DLD1 (cell line): ENCODE results near the gene CPHXL2.

Source experiments
- in situ Hi-C: cut with HindIII; loops from 2 replicates; pipeline ENCODE4 v1.10.0; 2017; ENCODE audit warnings: low sequenced_read_pairs

The CPHXL2 gene

DNA sequence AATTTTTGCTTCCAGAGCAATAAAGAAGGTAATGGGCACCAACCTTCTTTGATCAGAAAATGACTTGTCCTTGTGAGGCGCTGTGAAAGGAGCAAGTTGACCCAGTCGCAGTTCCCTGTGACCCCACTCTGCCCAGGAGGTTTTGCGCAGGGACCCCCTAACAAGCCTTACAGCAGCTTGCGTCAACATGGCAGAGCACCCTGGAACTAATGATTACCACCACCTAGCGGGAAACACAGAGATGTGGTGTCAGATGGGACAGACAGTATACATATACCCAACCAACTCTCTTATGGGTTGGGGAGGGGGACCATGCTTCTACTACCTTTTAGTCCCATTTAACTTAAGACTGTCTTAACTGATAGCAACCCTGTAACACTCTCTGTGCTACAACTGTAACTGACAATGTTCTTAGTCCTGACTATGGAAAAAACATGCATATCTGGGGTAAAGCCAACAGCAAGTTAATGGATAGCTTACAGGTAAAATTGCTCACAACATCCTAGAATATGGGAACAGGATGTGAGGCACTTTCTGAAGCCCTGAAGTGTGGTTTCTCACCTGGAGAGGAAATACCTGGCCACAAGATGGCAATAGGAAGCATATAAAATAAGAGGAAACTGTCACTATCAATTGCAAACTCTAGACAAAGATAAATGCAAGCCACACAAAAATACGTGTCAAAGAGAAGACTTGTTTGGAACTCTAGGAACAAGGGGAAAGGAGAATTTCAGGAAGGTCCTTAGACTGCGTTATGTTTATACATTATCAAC lies 32.4 kb downstream of the CPHXL2 start:
- in situ Hi-C loops, result no loop called here

DNA sequence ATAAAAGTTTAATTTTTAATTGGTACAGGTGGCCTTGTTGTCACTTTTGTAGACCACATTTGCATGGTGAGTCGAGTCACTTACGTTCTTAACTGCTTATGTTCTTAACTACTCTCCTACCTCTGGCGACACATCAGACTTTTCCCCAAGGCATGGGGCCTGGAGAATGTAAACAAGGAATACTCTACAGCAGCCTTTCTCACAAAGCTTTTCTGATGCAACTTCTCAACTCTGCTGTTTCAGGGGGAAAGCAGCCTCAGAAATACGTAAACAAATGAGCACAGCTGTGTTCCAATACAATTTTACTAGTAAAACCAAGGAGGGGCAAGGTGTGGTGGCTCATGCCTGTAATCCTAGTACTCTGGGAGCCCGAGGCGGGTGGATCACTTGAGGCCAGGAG lies 36.2 kb downstream of the CPHXL2 start:
- in situ Hi-C loops, result no loop called here

DNA sequence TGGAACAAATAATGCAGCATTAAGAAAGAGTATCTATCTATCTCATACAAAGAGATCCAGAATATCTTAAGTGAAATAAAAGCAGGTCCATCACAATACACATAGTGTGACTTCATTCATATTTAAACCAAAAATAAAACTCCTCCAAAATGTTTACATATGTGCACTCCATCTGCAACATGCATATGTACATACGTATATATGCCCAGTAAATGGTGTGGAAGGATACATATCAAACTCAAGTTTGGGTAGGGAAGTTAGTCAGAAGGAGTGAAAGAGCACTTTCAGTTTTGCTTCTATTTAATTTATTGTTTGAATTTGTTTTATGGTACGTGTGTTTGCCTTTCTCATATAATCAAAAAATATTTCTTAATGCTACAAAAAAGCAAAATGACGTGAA lies 41.8 kb downstream of the CPHXL2 start:
- in situ Hi-C loops, result no loop called here

DNA sequence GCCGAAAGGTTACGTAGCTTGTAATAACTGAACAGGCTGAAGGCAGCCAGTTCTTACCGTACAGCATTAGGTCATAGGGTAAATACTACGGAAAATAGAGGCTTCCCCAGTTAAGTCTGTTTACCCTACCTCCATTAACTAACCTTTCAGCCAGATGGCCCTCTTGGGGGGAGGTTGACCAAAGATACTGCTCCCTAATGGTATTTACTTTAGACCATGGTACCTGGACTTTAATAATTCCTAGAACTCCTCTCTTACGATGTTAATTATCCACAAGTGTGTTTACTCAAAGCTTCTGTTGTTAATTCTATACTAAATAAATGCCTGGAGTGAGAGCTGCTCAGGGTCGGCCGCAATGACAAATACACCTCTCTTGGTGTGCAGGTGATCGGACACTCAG lies 44.0 kb downstream of the CPHXL2 start:
- in situ Hi-C loops, result no loop called here

DNA sequence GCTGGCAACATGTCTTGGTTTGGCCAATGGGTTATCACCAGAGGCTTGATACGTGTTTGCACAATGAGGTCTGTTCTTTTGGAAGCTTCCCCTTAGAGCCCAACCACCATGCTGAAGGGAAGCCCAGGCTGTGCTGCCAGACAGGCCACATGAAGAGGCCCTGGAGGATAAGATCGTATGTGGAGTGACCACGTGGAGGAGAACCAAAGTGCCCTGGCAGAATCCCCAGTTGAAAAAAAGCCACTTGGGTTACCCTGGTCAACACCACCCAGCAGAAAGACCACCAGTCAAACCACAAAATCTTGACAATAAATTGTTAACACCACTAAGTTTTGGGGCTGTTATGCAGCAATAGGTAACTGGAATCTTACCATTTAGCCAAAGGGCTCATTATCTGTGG lies 46.8 kb downstream of the CPHXL2 start:
- in situ Hi-C loops, result no loop called here

DNA sequence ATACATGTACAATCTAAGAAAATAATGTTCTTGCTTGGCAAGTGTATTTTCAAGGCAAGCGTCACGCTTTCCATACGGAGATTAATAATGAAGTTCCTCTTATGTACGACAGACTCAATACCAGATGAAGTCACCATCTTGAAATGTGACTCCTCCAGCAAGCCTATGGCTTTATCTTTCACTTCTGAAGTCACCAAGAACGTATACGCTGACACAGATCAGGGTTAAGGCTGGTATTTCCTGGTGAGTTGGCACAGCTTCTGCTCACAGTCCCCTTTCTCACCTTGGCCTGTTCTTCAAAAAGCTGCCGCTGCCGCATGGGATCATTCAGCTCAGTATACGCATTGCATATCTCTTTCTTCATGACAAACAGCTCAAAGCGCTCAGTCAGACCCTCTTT lies 47.7 kb downstream of the CPHXL2 start:
- in situ Hi-C loops, result no loop called here

DNA sequence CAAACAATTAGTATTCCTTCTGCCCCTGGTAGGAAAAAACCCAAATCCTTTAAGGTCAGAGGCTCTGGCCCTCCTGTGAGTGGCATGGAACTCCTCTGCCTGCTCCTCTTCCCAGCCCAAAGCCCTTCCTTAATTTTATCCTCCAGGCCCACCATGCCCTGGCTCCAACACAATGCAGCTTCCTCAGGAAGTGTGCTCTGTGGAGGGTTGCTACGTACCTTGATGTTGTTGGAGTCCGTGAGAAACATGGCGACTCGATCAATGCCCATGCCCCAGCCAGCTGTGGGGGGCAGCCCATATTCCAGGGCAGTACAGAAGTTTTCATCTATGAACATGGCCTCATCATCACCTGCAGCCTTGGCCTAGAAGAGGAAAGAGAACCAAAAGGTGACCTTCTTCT lies 48.5 kb downstream of the CPHXL2 start:
- in situ Hi-C loops, result no loop called here

DNA sequence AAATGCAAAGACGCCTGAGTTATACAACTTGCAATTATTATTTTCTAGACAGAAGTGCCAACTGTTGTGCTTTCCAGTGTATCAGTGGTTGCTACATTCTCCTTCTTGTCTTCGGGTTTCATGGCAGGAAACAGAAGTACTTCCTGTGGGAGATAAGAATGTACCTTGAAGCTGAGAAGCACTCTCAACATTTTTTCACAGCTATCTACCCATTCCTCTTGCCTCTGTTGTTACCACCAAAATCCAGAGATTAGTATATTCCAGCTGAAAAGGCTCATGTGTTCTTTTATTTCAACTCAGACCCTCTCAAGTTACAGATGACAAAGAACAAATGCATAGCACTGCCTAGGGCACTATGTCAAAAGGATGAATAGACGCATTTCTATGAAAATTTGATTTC lies 49.0 kb downstream of the CPHXL2 start:
- in situ Hi-C loops, result no loop called here

DNA sequence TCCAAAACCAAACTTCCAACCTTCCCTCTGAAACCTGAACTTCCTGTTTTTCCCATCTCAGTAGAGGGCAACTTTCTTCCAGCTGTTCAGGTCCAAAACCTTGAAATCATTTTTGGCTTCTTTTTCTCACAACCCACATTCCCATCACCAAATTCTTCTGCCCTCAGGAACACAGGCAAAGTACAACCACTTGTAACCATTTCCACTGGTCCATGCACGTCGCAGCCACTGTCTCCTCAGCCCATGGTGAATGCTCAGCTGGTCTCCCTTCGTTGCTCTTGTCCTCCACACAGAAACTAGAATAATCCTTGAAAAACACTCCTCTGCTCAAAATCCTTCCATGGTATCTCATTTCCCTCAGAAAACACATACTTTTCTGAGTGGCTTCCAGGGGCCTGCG lies 50.0 kb downstream of the CPHXL2 start:
- in situ Hi-C loops, result no loop called here

DNA sequence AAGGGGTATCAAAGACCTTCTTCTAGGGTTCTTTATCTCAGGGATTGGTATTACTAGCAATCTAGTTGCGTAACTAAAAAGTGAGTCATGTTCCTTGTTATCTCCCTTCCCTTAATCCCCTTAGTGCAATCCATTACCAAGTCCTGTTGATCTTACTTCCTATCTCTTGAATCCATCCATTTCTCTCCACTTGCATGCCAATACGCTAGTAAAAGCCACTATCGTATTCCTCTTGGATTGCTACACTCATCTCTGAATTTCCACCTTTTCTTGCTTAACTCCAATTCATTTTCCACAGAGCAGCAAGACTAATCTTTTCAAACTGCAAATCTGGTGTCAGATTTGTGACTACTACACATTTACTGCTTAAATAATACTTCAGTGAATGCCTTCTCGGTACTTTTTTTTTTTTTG lies 51.9 kb downstream of the CPHXL2 start:
- in situ Hi-C loops, result no loop called here

DNA sequence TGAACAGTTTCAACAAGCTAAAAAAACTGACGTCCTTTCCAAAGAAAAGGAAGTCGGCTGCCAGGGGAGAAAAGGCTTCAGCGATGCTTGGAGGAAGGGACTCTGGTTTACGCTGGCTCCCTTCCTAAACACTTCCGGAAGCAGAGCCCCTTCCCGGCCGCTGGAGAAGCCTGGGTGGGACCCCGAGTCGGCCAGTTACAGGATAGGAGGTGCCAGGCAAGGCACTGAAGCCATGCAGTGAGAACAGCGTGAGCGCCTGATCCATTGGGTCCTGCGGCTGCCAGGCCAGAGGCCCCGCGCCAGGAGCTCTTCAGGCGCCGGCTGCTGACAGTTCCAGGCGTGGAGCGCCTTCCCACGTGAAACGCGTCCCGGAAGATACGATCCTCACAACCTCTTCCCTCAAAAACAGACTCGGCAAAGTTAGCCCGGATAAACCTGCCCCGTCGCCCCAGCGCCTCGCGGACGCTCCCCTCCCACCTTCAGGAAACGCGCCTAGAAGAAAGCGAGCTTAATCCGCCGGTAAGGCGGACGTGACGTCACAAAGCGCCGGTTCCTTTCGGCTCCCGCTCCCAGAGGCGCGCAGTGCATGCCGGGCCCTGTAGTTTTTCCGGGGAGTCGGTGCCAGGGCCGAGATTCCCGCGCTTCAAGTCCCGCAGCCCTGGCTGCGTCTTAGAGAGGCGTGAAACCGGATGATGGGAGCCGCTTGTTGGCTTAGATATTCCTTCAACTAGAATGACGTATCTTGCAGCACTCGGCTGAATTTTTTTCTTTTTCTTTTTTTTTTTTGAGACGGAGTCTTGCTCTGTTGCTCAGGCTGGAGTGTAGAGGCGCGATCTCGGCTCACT lies 53.8 kb downstream of the CPHXL2 start, which contains the start of gene ADAT1:
TSS of gene ADAT1 (minus strand) at position 521 of the 845 bp plus-strand sequence. CDS start 2,482 bp downstream, outside the sequence.
- in situ Hi-C loops, result no loop called here

DNA sequence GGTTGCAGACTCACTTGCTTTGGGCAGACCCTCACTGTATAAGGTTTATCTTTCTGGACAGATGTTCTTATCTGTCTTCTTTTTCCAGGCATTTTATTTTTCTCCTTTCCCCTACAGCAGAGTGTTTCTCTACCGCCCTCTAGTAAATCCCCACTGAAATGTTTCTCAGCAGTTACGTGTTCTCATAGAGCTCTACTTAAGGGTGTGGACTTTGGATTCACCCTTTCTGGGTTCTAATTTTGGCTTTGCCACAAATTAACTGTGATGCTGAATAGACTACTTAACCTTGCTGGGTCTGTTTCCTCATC lies 55.7 kb downstream of the CPHXL2 start:
- in situ Hi-C loops, result no loop called here

DNA sequence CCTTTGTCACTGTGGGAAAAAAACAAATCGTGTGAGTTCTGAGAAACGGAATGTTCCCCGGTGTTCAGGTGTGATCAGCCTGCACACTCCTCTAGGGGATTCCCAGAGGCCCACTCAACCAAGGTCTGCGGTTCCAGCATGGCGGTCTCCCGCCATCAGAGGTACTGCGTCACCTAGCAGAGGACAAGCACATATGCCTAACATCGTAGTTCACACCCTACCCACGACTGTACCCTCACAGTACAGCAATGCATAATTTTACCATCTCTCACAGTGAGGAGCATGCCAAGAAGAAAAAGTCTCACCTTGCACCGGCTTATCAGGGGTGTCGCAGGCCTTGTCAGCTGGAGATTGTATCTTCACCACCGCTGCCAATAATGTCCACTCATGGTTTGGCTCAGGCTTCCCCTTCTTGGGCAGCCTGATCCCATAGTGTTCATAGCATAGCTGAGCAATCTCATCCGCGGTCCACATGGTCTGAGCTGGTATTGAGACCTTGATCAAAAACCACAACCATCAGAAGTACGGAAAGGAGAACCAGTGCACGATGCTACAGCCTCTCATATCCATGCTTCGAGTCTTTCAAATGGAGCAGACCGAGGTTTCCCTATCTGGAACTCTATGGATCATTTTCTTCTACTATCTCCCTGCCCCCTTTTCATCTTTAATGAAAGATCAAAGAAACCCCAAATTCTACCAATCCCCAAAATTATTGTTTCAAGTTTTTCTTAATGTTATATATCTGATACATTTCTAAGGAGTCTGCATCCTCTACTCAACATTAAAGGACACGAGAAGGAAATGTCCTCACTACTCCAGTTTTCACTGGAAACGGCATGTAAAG lies 56.3 kb downstream of the CPHXL2 start:
- in situ Hi-C loops, result no loop called here

DNA sequence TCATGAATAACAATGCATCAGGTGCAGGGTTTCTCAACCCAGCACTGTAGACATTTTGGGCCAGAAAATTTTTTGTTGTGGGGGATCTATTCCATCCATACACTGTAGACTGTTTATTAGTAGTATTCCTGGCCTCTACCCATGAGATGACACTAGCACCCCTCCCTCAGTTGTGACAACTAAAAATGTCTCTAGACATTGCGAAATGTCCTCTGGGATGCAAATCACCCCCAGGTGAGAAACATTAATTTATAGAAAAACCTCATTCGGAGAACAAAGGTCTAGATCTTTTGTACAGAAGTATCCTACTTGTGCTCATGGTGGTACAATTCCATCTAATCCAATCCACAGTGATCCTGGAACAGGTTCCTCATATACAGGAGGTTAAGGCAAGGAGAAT lies 58.0 kb downstream of the CPHXL2 start:
- in situ Hi-C loops, result no loop called here

DNA sequence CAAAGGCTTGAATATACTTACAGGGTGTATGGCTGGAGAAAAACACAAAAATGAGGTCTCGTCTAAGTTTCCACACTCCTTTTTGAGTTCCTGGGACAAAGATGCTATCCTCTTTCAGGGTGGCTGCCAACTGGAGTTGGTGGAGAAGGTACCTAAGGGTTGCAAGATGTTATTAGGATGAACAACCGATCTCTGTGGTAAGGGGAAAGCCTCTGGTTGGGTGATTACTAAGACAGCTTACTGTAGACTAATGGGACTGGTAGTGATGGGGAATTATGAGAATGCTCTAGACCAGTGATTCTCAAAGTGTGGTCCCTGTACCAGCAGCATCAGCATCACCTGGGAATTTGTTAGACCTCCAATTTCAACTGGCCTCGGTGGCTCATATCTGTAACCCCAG lies 59.7 kb downstream of the CPHXL2 start:
- in situ Hi-C loops, result no loop called here

DNA sequence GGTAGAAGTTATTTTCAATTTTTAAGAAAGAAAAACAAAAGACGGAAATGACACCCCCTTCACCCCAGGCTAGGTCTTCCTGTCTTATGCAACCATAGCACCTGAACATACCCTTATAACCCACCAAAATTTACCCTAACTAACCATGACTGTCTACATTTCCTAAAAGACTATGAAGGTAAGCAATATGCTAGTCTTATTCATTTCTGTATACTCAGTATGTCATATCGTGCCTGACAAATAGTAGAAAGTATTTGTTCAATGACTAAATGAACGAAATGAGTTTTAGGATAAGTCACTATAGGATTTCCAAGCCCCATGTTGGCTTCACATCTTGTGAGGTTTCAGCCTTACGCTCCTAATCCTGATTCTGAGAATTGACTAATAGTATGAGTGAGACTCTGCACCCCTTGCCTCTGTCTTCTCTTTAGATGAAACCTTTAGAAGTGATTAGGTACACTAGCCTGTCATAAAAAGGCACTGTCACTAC lies 60.2 kb downstream of the CPHXL2 start:
- in situ Hi-C loops, result no loop called here

DNA sequence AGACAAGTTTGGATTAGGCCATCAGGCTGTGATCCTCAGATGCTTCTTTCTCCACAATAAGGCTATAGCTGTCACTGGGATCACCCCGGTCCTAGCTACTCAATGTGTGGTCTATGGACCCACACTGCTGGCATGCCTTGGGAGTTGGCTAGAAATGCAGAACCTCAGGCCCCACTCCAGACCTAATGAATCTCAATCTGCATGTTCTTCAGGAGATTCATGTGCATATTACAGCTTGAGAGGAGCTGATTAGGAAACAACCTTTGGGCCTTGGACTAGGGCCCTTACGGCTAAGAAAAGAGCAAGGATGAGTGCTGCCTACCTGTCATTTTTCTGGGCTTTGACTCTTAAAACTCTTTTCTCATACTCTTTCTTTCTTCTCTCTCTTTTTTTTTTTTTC lies 61.2 kb downstream of the CPHXL2 start:
- in situ Hi-C loops, result no loop called here

DNA sequence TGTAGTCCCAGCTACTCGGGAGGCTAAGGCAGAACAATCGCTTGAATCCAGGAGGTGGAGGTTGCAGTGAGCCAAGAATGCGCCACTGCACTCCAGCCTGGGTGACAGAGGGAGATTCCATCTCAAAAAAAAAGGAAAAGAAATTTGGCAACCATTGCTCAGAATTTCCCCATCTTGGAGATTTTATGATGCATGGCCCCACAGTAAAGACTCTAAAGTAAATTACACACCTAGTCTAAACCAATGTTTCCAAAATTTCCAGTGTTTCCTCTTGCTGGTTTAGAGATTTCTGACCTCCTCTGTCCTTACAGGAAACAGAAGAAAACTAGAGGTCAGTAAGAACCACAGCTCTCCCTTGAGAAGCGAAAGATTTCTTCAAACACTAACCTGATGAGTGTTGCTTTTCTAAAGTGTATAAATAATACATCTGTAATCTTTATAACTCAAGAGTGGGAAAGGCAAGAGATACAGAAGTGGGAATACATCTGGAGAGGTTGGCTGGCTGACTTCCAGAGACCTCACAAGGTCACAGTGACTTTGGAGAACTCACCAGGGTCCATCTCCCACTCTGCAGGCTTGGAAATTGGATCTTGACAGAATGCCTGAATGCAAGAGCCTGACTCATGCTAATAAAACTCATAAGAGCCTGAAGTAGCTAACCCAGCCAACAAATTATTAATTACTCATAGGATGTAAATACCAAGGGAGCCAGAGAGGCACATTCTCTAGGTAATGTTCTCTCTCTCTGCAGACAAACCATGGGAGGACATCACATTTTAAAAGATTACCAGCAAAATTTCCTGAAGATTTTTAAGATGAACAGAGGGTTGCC lies 62.5 kb downstream of the CPHXL2 start:
- in situ Hi-C loops, result no loop called here
